ENCODE measurements around the gene ADAM12. TPM values are rescaled to one million over a fixed set of nuclear protein-coding genes. Genes with fewer than 3 reads are reported as not detected.
A peak's percentile ranks its signal among the peaks of the same experiment; 100 is the strongest.

Gene ADAM12
- total and polyA plus RNA-seq, 2 donors (not counting 1 experiment from before 2014, with no cell fraction given): 21.0 to 56.9 TPM

GRCh38 chr10:126006264-126006663, 382.0 kb downstream of the ADAM12 start:
- Histone ChIP-seq H3K27ac (ENCODE audit: insufficient read depth, low read length) (no peak overlapping the region), H3K4me2 (ENCODE audit: extremely low read depth, insufficient read depth, low read length) (no peak overlapping the region), H3K4me3 (replicated peaks in 1 of 4; ENCODE audit: control extremely low read depth in 1 of 4, insufficient read depth in 1 of 4, low read depth in 3 of 4, low read length in 4 of 4) (no peak overlapping the region), H2AFZ (ENCODE audit: low read length) (no peak overlapping the region), H3K9me3 (ENCODE audit: control insufficient read depth, insufficient read depth, low read depth, low read length) (no peaks in the 10 kb centered on the region), H3K4me1 (ENCODE audit: control insufficient read depth, extremely low read depth, insufficient read depth, low read length) (no peaks in the 10 kb centered on the region), H3K9ac (ENCODE audit: insufficient read depth, low read length) (no peak overlapping the region), H3K36me3 (ENCODE audit: control insufficient read depth, insufficient read depth, low read length) (no peaks in the 10 kb centered on the region), H4K20me1 (ENCODE audit: control insufficient read depth, extremely low read depth, insufficient read depth, low read length) (no peaks in the 10 kb centered on the region), H3K79me2 (ENCODE audit: control insufficient read depth, insufficient read depth, low read length) (no peaks in the 10 kb centered on the region), H3K27me3 (ENCODE audit: control insufficient read depth, insufficient read depth, low read length) (peaks cover 2% of the 10 kb centered on the region)
- TF ChIP-seq, protein P1, sequence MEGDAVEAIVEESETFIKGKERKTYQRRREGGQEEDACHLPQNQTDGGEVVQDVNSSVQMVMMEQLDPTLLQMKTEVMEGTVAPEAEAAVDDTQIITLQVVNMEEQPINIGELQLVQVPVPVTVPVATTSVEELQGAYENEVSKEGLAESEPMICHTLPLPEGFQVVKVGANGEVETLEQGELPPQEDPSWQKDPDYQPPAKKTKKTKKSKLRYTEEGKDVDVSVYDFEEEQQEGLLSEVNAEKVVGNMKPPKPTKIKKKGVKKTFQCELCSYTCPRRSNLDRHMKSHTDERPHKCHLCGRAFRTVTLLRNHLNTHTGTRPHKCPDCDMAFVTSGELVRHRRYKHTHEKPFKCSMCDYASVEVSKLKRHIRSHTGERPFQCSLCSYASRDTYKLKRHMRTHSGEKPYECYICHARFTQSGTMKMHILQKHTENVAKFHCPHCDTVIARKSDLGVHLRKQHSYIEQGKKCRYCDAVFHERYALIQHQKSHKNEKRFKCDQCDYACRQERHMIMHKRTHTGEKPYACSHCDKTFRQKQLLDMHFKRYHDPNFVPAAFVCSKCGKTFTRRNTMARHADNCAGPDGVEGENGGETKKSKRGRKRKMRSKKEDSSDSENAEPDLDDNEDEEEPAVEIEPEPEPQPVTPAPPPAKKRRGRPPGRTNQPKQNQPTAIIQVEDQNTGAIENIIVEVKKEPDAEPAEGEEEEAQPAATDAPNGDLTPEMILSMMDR (conservative IDR thresholded peaks at IDR 0.05 in 1 of 2, IDR thresholded peaks at IDR 0.05 in 1 of 2; ENCODE audit: low read depth in 1 of 2, low read length in 2 of 2): no peak
- DNase-seq (ENCODE audit: low read depth in 2 of 2): no peak

DNA sequence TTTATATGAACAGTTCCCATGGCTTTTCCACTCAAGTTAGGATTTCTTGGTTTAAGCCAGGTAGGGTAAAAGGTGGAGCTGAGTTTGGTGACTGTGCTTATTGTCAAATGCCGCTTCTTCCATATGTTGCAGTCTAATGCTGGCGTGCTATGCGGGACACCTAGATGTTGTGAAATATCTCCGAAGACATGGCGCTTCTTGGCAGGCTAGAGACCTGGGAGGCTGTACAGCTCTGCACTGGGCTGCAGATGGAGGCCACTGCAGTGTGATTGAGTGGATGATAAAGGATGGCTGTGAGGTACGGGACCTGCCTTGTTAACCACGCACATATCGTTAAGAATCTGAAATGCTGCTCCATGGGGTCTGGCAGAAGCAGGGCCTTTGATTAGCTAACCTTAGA, 383.5 kb downstream of the ADAM12 start:
- no peaks in the 10 kb centered on the region for H4K20me1 ChIP-seq (ENCODE audit: control insufficient read depth, extremely low read depth, insufficient read depth, low read length)
- no peak overlapping the region for H3K27ac ChIP-seq (ENCODE audit: insufficient read depth, low read length)
- TF ChIP-seq EZH2 (IDR thresholded peaks at IDR 0.05; ENCODE audit: low read length, missing control alignments): no peak
- TF ChIP-seq, protein P1 (conservative IDR thresholded peaks at IDR 0.05 in 1 of 2, IDR thresholded peaks at IDR 0.05 in 1 of 2; ENCODE audit: low read depth in 1 of 2, low read length in 2 of 2): no peak
- H3K4me3 ChIP-seq (replicated peaks in 1 of 4; ENCODE audit: control extremely low read depth in 1 of 4, insufficient read depth in 1 of 4, low read depth in 3 of 4, low read length in 4 of 4): no peak overlapping the region
- peaks cover 2% of the 10 kb centered on the region for H3K27me3 ChIP-seq (ENCODE audit: control insufficient read depth, insufficient read depth, low read length)
- no peak overlapping the region for H3K9ac ChIP-seq (ENCODE audit: insufficient read depth, low read length)
- no peaks in the 10 kb centered on the region for H3K9me3 ChIP-seq (ENCODE audit: control insufficient read depth, insufficient read depth, low read depth, low read length)
- no peak overlapping the region for H2AFZ ChIP-seq (ENCODE audit: low read length)
- H3K36me3 ChIP-seq (ENCODE audit: control insufficient read depth, insufficient read depth, low read length): no peaks in the 10 kb centered on the region
- no peaks in the 10 kb centered on the region for H3K4me1 ChIP-seq (ENCODE audit: control insufficient read depth, extremely low read depth, insufficient read depth, low read length)
- H3K79me2 ChIP-seq (ENCODE audit: control insufficient read depth, insufficient read depth, low read length): no peaks in the 10 kb centered on the region
- no peak for DNase-seq (ENCODE audit: low read depth in 2 of 2)
- H3K4me2 ChIP-seq (ENCODE audit: extremely low read depth, insufficient read depth, low read length): no peak overlapping the region

GRCh38 chr10:126001576-126001975, 386.7 kb downstream of the ADAM12 start:
- no peaks in the 10 kb centered on the region for H3K27me3 ChIP-seq (ENCODE audit: control insufficient read depth, insufficient read depth, low read length)
- H3K36me3 ChIP-seq (ENCODE audit: control insufficient read depth, insufficient read depth, low read length): no peaks in the 10 kb centered on the region
- peak in 1 of 2 donors; percentile 29 for DNase-seq (ENCODE audit: low read depth in 2 of 2)
- no peak overlapping the region for H3K4me2 ChIP-seq (ENCODE audit: extremely low read depth, insufficient read depth, low read length)
- no peak overlapping the region for H3K9ac ChIP-seq (ENCODE audit: insufficient read depth, low read length)
- no peaks in the 10 kb centered on the region for H3K9me3 ChIP-seq (ENCODE audit: control insufficient read depth, insufficient read depth, low read depth, low read length)
- H2AFZ ChIP-seq (ENCODE audit: low read length): no peak overlapping the region
- no peak overlapping the region for H3K4me3 ChIP-seq (replicated peaks in 1 of 4; ENCODE audit: control extremely low read depth in 1 of 4, insufficient read depth in 1 of 4, low read depth in 3 of 4, low read length in 4 of 4)
- H3K27ac ChIP-seq (ENCODE audit: insufficient read depth, low read length): no peak overlapping the region
- TF ChIP-seq, protein P1 (conservative IDR thresholded peaks at IDR 0.05 in 1 of 2, IDR thresholded peaks at IDR 0.05 in 1 of 2; ENCODE audit: low read depth in 1 of 2, low read length in 2 of 2): no peak
- H4K20me1 ChIP-seq (ENCODE audit: control insufficient read depth, extremely low read depth, insufficient read depth, low read length): no peaks in the 10 kb centered on the region
- H3K4me1 ChIP-seq (ENCODE audit: control insufficient read depth, extremely low read depth, insufficient read depth, low read length): no peaks in the 10 kb centered on the region
- no peaks in the 10 kb centered on the region for H3K79me2 ChIP-seq (ENCODE audit: control insufficient read depth, insufficient read depth, low read length)

Data from fibroblast of lung (primary cell).